Panc1 (cell line): ENCODE measurements around the gene CIDEA.

ENCODE experiments used
- SIN3A ChIP-seq: IDR thresholded peaks from 2 replicates; pipeline ENCODE4 v1.6.1; 2012; ENCODE audit warnings: low read depth, mild to moderate bottlenecking, low read length, moderate library complexity, borderline replicate concordance; ENCODE audit not compliant: insufficient read depth
- TF ChIP-seq, protein P1 (sequence below): fragments of 450-650 bp; IDR thresholded peaks from 2 replicates; pipeline ENCODE4 v1.5.1; 2017; ENCODE audit warnings: mild to moderate bottlenecking
- TF ChIP-seq, protein P2 (sequence below), 2 experiments: IDR thresholded peaks; 2 replicates each; pipeline ENCODE4 v1.6.1; 2011 to 2012; ENCODE audit warnings: low read depth in 2 of 2, control low read depth in 1 of 2, low read length in 1 of 2, mild to moderate bottlenecking in 1 of 2, moderate library complexity in 1 of 2; ENCODE audit not compliant: insufficient read depth in 1 of 2

DNA sequence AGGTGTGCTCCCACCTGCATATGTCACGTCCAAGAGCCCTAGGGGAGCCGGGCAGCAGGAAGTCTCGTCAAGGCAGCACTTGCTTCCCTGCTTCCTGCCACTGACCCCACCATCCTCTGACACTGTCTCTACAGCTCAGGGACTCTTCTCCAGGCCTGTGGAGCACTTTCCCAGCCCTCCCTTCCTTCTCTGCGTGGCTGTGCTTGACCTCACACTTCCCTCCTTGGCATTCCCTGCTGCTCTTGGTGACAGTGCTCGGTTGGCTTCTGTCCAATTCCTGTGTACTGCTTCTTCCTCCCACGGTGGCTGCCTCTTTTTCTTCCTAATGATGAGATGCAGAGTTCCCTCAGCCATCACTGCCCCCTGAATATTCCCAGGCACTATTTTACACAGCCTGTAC lies 2.8 kb downstream of the CIDEA start:
- TF ChIP-seq, protein P1, sequence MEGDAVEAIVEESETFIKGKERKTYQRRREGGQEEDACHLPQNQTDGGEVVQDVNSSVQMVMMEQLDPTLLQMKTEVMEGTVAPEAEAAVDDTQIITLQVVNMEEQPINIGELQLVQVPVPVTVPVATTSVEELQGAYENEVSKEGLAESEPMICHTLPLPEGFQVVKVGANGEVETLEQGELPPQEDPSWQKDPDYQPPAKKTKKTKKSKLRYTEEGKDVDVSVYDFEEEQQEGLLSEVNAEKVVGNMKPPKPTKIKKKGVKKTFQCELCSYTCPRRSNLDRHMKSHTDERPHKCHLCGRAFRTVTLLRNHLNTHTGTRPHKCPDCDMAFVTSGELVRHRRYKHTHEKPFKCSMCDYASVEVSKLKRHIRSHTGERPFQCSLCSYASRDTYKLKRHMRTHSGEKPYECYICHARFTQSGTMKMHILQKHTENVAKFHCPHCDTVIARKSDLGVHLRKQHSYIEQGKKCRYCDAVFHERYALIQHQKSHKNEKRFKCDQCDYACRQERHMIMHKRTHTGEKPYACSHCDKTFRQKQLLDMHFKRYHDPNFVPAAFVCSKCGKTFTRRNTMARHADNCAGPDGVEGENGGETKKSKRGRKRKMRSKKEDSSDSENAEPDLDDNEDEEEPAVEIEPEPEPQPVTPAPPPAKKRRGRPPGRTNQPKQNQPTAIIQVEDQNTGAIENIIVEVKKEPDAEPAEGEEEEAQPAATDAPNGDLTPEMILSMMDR = no peak
- no peak for TF ChIP-seq SIN3A
- TF ChIP-seq, protein P2, sequence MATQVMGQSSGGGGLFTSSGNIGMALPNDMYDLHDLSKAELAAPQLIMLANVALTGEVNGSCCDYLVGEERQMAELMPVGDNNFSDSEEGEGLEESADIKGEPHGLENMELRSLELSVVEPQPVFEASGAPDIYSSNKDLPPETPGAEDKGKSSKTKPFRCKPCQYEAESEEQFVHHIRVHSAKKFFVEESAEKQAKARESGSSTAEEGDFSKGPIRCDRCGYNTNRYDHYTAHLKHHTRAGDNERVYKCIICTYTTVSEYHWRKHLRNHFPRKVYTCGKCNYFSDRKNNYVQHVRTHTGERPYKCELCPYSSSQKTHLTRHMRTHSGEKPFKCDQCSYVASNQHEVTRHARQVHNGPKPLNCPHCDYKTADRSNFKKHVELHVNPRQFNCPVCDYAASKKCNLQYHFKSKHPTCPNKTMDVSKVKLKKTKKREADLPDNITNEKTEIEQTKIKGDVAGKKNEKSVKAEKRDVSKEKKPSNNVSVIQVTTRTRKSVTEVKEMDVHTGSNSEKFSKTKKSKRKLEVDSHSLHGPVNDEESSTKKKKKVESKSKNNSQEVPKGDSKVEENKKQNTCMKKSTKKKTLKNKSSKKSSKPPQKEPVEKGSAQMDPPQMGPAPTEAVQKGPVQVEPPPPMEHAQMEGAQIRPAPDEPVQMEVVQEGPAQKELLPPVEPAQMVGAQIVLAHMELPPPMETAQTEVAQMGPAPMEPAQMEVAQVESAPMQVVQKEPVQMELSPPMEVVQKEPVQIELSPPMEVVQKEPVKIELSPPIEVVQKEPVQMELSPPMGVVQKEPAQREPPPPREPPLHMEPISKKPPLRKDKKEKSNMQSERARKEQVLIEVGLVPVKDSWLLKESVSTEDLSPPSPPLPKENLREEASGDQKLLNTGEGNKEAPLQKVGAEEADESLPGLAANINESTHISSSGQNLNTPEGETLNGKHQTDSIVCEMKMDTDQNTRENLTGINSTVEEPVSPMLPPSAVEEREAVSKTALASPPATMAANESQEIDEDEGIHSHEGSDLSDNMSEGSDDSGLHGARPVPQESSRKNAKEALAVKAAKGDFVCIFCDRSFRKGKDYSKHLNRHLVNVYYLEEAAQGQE (IDR thresholded peaks at IDR 0.05; ENCODE audit: insufficient read depth in 1 of 2, low read depth in 2 of 2, low read length in 1 of 2) = no peak
